ENCODE data around the gene LRRC75B.
A peak's percentile ranks its signal among the peaks of the same experiment; 100 is the strongest.
"Not testable (repeated sequence)": the region's sequence is repeated elsewhere in the genome, so short reads cannot be mapped to it uniquely, and the experiment has no call there.

Gene LRRC75B, protein sequence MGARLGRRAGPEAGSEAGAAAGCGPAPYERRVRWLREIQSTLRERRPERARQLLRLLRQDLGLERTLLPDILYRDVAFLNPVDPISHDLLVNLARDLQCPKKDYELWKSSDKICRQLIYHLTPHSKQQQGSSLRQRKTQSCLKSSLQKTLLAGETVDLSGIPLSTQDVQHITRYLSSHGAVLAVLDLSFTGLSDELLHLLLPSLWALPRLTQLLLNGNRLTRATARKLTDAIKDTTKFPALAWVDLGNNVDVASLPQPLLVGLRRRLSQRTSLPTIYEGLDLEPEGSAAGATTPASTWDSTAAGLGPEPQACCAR

DNA sequence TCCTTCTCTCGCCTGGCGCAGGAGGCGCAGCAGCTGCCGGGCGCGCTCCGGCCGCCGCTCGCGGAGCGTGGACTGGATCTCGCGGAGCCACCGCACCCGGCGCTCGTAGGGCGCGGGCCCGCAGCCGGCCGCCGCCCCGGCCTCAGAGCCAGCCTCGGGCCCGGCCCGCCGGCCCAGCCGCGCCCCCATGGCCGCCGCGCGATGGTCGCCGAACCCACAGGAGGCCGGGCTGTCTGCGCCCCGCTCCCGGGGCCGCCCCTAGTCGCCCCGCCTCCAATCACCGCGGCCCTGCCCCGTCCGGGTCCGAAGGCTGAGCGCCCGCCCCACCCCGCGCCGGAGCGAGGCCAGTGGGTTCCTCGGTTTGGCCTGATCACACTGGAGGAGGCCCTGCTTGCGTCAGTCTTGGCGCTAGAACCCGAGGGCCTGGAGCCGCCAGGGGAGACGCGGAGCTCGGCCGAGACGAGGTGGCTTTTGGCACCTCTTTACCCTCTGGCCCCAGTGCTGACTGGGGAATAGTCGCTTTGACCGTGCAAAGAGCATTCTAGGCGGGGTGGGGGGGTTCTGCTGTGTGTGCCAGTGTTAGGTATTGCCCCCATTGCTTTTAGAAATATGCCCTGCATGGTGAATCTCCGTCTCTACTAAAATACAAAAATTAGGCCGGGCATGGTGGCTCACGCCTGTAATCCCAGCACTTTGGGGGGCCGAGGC lies at the start of gene LRRC75B:
Gene LRRC75B (minus strand): TSS at position 223 of the 708 bp plus-strand sequence. CDS start 34 bp downstream, at position 189.
- peak; percentile 69 for DNase-seq

DNA sequence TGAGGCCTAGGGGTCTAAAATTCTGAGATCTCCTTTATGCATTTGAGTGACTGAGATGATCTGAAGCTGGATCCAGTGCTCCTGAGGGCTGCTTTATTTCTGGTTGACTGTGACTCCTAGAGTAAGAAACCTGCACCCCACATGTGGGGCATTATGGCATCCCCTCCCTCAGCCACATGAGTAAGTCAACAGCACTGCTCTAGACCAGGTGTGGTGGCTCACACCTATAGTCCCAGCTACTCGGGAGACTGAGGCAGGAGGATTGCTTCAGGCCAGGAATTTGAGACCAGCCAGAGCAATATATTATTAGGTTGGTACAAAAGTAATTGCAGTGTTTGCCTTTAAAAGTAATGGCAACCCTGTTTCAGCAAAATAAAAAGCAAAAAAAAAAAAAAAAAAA lies 49.4 kb upstream of the LRRC75B start:
- not testable (repeated sequence) for DNase-seq

GRCh38 chr22:24636513-24636912 lies 43.6 kb upstream of the LRRC75B start:
- DNase-seq = not testable (repeated sequence)

DNA sequence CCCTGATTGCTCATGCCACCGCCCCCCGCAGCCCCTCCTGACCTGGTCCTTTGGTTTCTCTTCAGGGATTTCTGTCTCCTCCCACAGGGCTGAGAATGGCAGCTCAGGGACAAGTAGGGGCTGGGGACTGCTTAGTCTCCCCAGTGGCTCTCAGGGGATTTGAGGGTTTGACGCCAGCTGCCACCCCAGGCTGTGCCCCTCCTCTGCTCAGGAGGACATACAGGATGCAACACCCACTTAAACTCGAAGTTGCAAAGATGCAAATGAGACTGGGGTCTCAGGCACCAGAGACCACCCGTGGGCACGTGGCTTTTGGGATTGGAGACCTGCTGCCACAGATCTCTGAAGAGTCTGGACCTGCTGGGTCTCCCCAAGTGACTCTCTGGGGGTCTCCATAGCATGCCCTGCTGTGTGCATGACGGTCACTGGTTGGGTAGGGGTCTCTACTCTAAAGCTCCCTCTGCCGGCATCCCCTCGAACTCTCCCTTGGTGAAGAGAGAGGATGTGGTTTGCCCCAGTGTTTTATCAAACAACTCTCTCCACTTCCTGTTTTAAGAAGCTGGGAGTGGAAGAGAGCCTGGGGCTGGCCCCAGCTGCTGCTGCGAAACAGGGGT lies 42.0 kb upstream of the LRRC75B start:
- not testable (repeated sequence) for DNase-seq

DNA sequence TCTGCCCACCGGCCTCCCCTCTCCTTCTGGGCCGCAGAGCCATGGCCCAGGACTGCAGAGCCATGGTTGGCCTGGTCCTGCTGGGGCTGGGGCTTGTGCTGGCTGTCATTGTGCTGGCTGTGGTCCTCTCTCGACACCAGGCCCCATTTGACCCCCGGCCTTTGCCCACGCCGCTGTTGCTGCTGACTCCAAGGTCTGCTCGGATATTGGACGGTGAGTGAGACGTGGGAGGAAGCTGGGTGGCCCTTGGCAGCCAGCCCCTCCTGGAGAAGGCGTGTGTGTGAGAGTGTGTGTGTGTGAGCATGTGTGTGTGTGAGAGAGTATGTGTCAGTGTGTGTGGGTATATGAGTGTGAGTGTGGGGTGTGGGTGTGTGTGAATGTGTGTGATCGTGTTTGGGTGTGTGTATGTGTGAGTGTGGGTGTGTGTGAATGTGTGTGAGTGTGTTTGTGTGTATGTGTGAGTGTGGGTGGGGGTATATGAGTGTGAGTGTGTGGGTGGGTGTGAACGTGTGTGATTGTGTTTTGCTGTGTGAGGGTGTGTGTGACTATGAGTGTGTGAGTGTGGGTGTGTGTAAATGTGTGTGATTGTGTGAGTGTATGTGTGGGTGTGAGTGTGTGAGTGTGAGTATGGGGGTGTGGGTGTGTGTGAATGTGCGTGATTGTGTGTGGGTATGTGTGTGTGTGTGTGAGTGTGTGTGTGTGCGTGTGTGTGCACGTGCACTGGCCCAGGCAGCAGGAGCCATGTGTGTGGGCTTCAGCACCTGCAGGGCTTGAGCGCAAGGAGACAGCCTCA lies 40.6 kb upstream of the LRRC75B start:
- not testable (repeated sequence) for DNase-seq

- not testable (repeated sequence) for DNase-seq
Observed at GRCh38 chr22:24632642-24633041, 39.8 kb upstream of the LRRC75B start.

DNA sequence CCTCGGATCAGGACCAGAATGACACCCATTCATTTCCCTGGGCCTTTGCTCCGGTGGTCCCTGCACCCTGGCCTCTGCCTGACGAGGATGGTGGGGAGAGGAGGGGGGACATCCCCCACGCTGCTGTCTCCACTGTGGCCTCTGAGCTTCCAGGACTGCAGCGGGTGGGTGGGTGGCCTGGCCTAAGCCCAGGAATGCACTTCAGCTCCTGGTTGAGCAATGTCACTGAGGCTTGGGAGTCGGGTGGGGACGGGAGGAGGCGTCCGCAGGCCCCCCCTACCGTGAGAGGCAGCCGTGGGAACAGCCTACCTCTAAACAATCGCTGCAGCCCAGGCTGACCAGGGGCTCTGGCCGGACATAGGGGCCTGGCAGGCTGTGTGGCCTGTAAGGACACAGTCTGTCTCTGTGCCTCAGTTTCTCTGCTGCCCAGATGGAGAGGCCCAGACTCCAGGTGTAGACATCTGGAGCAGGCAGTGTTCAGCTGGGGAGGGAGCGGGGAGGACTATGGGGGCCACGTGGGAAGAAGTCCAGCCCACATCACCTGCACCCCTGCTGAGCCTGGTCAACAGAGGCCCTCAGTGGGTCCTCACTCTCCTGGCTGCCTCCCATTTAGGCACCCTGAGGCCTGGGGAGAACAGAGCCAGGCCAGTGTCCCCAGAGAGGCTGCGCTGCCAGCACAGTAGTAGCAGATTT lies 38.7 kb upstream of the LRRC75B start:
- DNase-seq = not testable (repeated sequence)

DNA sequence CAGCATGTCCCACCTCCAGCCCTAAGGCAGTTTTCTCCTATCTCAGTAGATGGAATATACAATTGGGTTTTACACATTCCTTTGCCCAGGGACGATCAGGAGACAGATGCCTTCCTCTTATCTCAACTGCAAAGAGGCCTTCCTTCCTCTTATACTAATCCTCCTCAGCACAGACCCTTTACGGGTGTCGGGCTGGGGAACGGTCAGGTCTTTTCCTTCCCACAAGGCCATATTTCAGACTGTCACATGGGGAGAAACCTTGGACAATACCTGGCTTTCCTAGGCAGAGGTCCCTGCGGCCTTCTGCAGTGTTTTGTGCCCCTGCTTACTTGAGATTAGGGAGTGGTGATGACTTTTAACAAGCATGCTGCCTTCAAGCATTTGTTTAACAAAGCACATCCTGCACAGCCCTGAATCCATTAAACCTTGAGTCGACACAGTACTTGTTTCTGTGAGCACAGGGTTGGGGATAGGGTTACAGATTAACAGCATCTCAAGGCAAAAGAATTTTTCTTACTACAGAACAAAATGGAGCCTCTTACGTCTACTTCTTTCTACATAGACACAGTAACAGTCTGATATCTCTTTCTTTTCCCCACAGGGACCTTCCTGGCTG lies 38.0 kb upstream of the LRRC75B start:
- DNase-seq = not testable (repeated sequence)

GRCh38 chr22:24629069-24629468 lies 36.2 kb upstream of the LRRC75B start:
- DNase-seq = not testable (repeated sequence)

DNA sequence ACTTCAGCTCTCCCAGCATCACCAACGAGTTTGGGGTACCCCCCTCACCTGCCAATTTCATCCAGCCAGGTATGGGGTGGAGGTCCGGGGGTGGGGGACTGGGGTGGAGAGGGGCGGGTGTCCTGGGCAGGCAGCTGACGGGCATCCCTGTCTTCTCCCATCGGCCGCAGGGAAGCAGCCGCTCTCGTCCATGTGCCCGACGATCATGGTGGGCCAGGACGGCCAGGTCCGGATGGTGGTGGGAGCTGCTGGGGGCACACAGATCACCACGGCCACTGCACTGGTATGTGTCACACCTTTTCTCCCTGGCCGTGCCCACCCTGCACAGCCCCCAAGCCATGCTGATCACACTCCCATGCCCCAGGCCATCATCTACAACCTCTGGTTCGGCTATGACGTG lies 35.0 kb upstream of the LRRC75B start:
- DNase-seq = not testable (repeated sequence)

DNA sequence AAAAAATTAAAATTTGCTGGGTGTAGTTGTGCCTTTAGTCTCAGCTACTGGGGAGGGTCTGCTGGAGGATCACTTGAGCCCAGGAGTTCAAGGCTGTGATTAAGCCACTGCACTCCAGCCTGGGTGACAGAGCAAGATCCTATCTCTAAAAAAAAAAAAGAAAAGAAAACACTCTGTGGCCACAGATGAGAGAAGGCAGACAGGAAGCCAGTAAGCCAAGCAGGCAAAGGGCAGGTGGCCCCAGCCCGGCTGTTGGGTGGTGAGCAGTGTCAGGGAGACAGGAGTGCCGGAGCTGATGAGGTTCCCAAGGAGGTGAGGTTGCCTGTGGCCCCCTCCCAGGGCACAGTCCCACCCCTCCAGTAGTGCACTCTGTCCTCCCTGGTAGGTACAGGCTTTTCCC lies 29.7 kb upstream of the LRRC75B start:
- not testable (repeated sequence) for DNase-seq

DNA sequence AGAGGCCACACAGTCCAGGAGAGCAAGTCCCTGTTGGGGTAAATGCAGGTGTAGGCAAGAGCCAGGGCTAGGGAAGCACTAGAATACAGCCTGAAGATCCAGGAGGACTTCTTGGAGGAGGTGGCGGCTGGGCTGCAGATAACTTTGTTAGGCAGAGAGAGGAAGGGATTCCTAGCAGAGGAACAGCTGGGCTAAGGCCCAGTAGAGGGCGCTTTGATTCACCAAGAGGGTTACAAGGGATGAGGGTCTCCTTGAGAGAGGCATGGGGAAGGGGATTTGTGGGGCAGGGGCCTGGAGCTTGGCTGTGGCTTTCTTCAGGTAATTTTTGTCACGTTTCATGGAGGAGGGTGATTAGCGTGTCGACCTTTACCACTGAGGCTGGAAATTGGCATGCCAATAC lies 28.4 kb upstream of the LRRC75B start:
- DNase-seq = not testable (repeated sequence)

DNA sequence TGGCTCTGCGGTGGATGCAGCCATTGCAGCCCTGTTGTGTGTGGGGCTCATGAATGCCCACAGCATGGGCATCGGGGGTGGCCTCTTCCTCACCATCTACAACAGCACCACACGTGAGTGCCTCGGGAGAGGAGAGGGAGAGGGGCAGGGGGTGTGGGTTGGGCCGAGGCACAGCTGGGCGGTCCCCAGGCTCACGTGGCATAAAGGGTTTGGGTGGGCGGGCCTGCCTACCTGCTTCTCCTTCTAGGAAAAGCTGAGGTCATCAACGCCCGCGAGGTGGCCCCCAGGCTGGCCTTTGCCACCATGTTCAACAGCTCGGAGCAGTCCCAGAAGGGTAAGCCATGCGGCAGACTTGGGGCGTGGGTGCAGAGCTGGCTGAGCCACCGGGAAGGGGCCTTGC lies 21.9 kb upstream of the LRRC75B start:
- not testable (repeated sequence) for DNase-seq

- not testable (repeated sequence) for DNase-seq
Observed at GRCh38 chr22:24609888-24610287, 17.0 kb upstream of the LRRC75B start.

GRCh38 chr22:24608327-24608726 lies 15.5 kb upstream of the LRRC75B start:
- not testable (repeated sequence) for DNase-seq

GRCh38 chr22:24607429-24607983 lies 14.6 kb upstream of the LRRC75B start:
- DNase-seq = not testable (repeated sequence)

DNA sequence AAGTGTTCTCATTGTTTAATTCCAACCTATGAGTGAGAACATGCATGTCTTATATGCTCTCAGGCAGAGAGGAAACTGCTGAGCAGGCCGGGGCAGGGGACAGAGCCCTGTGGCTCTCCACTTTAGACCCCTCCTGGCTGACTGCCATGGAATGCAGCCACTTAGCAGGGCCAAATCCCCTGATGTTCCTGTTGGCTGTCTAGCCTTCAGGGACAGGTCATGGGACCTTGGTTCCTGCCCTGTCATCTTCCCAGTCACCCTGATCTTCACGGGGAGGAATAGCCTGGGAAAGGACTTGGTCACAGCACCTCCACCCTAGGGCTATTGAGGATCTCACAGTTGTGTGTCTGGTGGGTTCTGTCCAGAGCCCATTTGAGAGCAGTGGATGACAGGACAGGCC lies 13.5 kb upstream of the LRRC75B start:
- DNase-seq = not testable (repeated sequence)

DNA sequence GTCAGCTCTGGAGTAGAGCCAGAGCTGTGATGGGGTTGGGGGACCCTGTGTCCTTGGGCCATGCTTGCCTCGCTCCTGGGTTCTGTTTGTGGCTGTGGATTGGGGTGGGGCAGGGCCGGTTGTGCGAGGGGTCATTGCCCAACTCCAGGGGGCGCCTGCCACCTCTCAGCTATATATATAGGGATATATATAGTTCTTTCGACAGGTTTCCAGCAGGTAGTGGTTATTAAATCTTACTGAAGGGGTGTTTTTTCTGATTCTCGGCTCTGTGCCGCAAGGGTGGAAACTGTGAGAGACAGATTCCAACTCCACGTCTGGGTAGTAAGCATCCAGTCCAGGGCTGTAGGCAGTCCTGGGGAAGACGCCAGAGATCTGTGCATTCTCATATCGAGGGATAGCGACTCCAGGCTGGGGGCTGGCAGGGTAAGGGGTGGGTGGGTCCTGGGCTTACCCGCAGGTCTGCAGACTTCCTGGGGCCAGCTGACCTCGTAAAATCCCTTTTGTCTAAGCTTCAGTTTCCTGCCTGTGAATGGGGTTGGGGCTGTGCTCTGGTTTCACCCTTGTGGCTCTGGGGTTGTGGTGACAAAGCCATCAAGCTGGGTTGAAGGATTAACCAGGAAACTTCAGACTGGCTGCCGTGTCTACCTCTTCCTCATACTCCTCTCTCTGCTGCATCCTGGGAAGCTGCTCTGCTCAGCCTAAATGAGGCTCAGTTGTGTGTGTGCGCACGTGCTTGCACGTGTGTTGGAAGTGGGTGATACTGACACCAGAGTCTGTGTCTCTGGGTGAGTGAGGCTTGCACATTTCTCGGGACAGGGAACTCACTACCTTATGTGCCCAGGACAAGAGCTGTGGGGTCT lies 11.1 kb upstream of the LRRC75B start:
- DNase-seq = not testable (repeated sequence)

DNA sequence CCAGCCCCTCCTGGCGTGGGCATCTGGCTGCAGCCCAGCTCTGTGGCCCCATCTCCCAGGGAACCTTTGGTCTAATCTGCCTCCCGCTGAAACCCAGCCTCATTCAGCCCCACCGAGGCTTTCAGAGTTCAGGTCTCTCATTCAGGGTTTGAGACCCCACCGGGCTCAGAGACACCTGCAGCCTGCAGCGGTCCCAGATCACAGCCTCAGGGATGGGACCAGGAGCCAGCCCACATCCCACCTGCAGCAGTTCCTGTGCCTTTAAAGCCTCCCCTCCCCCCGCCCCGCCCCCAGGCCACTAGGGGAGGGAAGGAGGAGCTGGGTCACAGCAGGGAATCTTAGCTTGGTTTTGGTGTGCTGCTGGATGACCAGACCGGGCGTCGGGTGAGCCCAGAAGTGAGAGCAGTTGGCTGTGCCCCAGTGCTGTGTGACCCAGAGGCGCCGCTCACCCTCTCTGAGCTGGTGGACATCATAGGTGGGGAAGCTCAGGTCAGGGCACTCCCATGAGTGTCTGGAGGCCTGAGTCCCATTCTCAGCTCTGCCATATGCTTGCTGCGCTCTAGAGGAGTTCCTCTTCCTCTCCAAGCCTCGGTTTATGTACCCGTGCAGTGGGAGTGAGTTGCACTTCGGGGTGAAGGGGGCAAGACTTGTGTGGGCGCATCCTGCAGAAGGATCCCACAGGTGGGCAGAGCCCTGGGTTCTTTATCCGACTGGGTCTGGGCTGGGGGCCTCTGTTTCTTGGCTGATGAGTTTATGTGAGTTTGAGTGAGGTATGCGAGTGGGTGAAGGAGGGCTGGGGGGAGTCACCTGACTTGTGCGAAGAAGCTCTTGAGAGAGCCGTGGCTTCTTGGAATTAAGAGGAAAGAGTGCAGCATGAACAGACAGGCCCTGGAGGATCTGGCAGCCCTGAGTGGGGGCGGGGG lies 10.2 kb upstream of the LRRC75B start, which contains the start of gene GGT1:
Gene GGT1 (plus strand): TSS at position 347 of the 923 bp plus-strand sequence. CDS start 7,889 bp downstream, outside the sequence.
- not testable (repeated sequence) for DNase-seq

Data from NCI-H1105 (cell line).